HG03139 (cell line): ENCODE data around the gene ADAMTSL1.

ENCODE experiments used
- ATAC-seq: cut with Tn5 transposase; IDR thresholded peaks from one replicate; pipeline ENCODE4 v1.9.1; 2021; ENCODE audit not compliant: unreplicated experiment

The ADAMTSL1 gene

GRCh38 chr9:18723366-18723765, 249.4 kb downstream of the ADAMTSL1 start:
- ATAC-seq: no peak

GRCh38 chr9:18726546-18726945, 252.6 kb downstream of the ADAMTSL1 start:
- no peak for ATAC-seq

- ATAC-seq: no peak
Measured at GRCh38 chr9:18727904-18728303, 254.0 kb downstream of the ADAMTSL1 start.

- no peak for ATAC-seq
Measured at GRCh38 chr9:18728642-18729041, 254.7 kb downstream of the ADAMTSL1 start.

- no peak for ATAC-seq
Measured at GRCh38 chr9:18730241-18730640, 256.3 kb downstream of the ADAMTSL1 start.

GRCh38 chr9:18739127-18739526, 265.2 kb downstream of the ADAMTSL1 start:
- ATAC-seq: no peak

- ATAC-seq: no peak
Measured at GRCh38 chr9:18739641-18740318, 265.8 kb downstream of the ADAMTSL1 start.

- no peak for ATAC-seq
Measured at GRCh38 chr9:18741359-18741758, 267.4 kb downstream of the ADAMTSL1 start.

- ATAC-seq: no peak
Measured at GRCh38 chr9:18741945-18742344, 268.0 kb downstream of the ADAMTSL1 start.

- no peak for ATAC-seq
Measured at GRCh38 chr9:18743421-18743820, 269.5 kb downstream of the ADAMTSL1 start.

- no peak for ATAC-seq
Measured at GRCh38 chr9:18743971-18744370, 270.0 kb downstream of the ADAMTSL1 start.

- no peak for ATAC-seq
Measured at GRCh38 chr9:18745710-18746109, 271.8 kb downstream of the ADAMTSL1 start.

- ATAC-seq: no peak
Measured at GRCh38 chr9:18746631-18747030, 272.7 kb downstream of the ADAMTSL1 start.

GRCh38 chr9:18747595-18747994, 273.6 kb downstream of the ADAMTSL1 start:
- no peak for ATAC-seq

GRCh38 chr9:18748251-18748701, 274.3 kb downstream of the ADAMTSL1 start:
- no peak for ATAC-seq

GRCh38 chr9:18749711-18750110, 275.8 kb downstream of the ADAMTSL1 start:
- no peak for ATAC-seq

GRCh38 chr9:18753904-18754303, 280.0 kb downstream of the ADAMTSL1 start:
- no peak for ATAC-seq

GRCh38 chr9:18754537-18754936, 280.6 kb downstream of the ADAMTSL1 start:
- ATAC-seq: no peak

GRCh38 chr9:18755263-18755662, 281.3 kb downstream of the ADAMTSL1 start:
- no peak for ATAC-seq

GRCh38 chr9:18756712-18757125, 282.8 kb downstream of the ADAMTSL1 start:
- no peak for ATAC-seq

- no peak for ATAC-seq
Measured at GRCh38 chr9:18759827-18760226, 285.9 kb downstream of the ADAMTSL1 start.

- ATAC-seq: no peak
Measured at GRCh38 chr9:18761742-18762300, 287.9 kb downstream of the ADAMTSL1 start.
